Measurements from ENCODE around the gene ADGRL3.
"Not testable (repeated sequence)": the region's sequence is repeated elsewhere in the genome, so short reads cannot be mapped to it uniquely, and the experiment has no call there.

The ADGRL3 gene

GRCh38 chr4:61851126-61851525 lies 651.0 kb downstream of the ADGRL3 start:
- DNase-seq (ENCODE audit: extremely low spot score): no peak
- no peak for TF ChIP-seq CTCF (IDR thresholded peaks at IDR 0.05; ENCODE audit: control extremely low read depth, extremely low read depth, low read depth, missing control alignments)
- CTCF ChIA-PET: no interaction called here
- POLR2A ChIA-PET: no interaction called here

- CTCF ChIA-PET; POLR2A ChIA-PET; DNase-seq (ENCODE audit: extremely low spot score): not testable (repeated sequence)
These were observed 652.0 kb downstream of the ADGRL3 start for GRCh38 chr4:61852105-61852504.

- no peak for DNase-seq (ENCODE audit: extremely low spot score)
- ChIA-PET CTCF (interaction anchor here (0.9 kb wide), 1 partner anchor 12 kb away, joined by 3 read pairs; no protein-coding TSS in a partner anchor), POLR2A (interaction anchor here (0.7 kb wide), 1 partner anchor 115 kb away, joined by 4 read pairs; no protein-coding TSS in a partner anchor)
- TF ChIP-seq CTCF (IDR thresholded peaks at IDR 0.05; ENCODE audit: control extremely low read depth, extremely low read depth, low read depth, missing control alignments): no peak
These were observed 652.9 kb downstream of the ADGRL3 start for GRCh38 chr4:61853041-61853440.

- no peak for DNase-seq (ENCODE audit: extremely low spot score)
- ChIA-PET POLR2A (no interaction called here), CTCF (no interaction called here)
- no peak for TF ChIP-seq CTCF (IDR thresholded peaks at IDR 0.05; ENCODE audit: control extremely low read depth, extremely low read depth, low read depth, missing control alignments)
These were observed 660.2 kb downstream of the ADGRL3 start for GRCh38 chr4:61860376-61860775.

- DNase-seq (ENCODE audit: extremely low spot score): no peak
- TF ChIP-seq CTCF (IDR thresholded peaks at IDR 0.05; ENCODE audit: control extremely low read depth, extremely low read depth, low read depth, missing control alignments): no peak
- ChIA-PET POLR2A (no interaction called here), CTCF (interaction anchor here (1.4 kb wide), 1 partner anchor 9 kb away, joined by 3 read pairs; no protein-coding TSS in a partner anchor)
These were observed 664.2 kb downstream of the ADGRL3 start for GRCh38 chr4:61864286-61864685.

- POLR2A ChIA-PET: no interaction called here
- DNase-seq (ENCODE audit: extremely low spot score): no peak
- CTCF ChIA-PET: no interaction called here
- no peak for TF ChIP-seq CTCF (IDR thresholded peaks at IDR 0.05; ENCODE audit: control extremely low read depth, extremely low read depth, low read depth, missing control alignments)
These were observed 666.4 kb downstream of the ADGRL3 start for GRCh38 chr4:61866378-61867030.

- POLR2A ChIA-PET: no interaction called here
- CTCF ChIA-PET: no interaction called here
These were observed 672.9 kb downstream of the ADGRL3 start for GRCh38 chr4:61872983-61873382.

More at GRCh38 chr4:61872983-61873382, 672.9 kb downstream of the ADGRL3 start:
- TF ChIP-seq CTCF (IDR thresholded peaks at IDR 0.05; ENCODE audit: control extremely low read depth, extremely low read depth, low read depth, missing control alignments): no peak
- DNase-seq (ENCODE audit: extremely low spot score): no peak

Data from GM10248 (cell line).